ENCODE results near the gene TRAPPC14. TPM values are rescaled to one million over a fixed set of nuclear protein-coding genes. Genes with fewer than 3 reads are reported as not detected.

Gene TRAPPC14
- total and polyA plus RNA-seq, 2 of the 13 experiments (the other 11 are each of a cell fraction or from before 2014, with no cell fraction given) = 4.7 to 9.6 TPM

DNA sequence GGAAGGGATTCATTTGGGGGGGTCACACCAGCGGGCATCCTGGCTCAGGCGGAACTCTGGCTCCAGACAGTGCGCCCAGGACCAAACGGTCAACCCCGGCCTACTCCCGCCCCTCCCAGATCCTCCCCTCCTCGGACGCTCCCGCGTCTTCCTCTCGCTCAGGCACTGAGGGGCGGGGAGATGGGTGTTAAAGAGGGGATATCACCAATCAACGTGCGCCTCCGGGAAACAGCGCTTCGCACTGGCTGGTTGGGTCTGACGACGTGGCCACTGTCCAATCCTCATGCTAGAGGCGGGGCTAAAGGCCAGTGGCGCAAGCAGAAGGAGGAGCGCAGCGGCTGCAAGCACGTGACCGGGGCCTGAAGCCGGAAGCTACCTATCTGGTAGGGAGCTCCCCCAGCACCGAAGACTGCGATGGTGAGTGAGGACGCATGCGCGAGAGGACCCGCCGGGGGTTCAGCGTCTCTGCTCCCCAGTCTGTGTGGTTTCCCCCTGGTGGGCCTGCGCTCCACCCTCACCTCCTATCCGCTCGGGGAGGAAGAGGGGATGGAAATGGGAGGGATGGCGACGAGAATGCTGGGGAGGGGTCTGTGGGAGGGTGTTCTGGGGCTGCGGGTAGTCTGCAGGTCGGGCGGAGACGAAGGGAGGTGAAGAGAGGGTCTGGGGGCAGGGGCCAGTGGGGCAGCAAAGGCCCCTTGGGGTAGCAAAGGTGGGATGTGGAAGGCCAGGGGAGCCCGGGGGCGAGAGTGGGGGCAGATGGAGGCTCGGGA, 9.8 kb downstream of the TRAPPC14 start, which contains the start of gene LAMTOR4 (continued):
- TF ChIP-seq, protein P1, sequence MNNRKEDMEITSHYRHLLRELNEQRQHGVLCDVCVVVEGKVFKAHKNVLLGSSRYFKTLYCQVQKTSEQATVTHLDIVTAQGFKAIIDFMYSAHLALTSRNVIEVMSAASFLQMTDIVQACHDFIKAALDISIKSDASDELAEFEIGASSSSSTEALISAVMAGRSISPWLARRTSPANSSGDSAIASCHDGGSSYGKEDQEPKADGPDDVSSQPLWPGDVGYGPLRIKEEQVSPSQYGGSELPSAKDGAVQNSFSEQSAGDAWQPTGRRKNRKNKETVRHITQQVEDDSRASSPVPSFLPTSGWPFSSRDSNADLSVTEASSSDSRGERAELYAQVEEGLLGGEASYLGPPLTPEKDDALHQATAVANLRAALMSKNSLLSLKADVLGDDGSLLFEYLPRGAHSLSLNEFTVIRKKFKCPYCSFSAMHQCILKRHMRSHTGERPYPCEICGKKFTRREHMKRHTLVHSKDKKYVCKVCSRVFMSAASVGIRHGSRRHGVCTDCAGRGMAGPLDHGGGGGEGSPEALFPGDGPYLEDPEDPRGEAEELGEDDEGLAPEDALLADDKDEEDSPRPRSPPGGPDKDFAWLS (CRISPR knock-in tag; IDR thresholded peaks at IDR 0.05; ENCODE audit: borderline replicate concordance) = no peak
- TF ChIP-seq XBP1 (CRISPR knock-in tag; IDR thresholded peaks at IDR 0.05) = no peak
- TF ChIP-seq ZNF782 (CRISPR knock-in tag; IDR thresholded peaks at IDR 0.05; ENCODE audit: borderline replicate concordance) = 0 out of 2 replicates have a peak, but pooled peaks have one; percentile 2
- TF ChIP-seq ZNF160 (CRISPR knock-in tag; IDR thresholded peaks at IDR 0.05) = no peak
- peak; percentile 85 for TF ChIP-seq ZFX (CRISPR knock-in tag; IDR thresholded peaks at IDR 0.05; ENCODE audit: low read depth)
- TF ChIP-seq, protein P2, sequence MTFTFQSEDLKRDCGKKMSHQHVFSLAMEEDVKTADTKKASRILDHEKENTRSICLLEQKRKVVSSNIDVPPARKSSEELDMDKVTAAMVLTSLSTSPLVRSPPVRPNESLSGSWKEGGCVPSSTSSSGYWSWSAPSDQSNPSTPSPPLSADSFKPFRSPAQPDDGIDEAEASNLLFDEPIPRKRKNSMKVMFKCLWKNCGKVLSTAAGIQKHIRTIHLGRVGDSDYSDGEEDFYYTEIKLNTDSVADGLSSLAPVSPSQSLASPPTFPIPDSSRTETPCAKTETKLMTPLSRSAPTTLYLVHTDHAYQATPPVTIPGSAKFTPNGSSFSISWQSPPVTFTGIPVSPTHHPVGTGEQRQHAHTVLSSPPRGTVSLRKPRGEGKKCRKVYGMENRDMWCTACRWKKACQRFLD (CRISPR knock-in tag; IDR thresholded peaks at IDR 0.05; ENCODE audit: borderline replicate concordance) = peak; percentile 31; the same call in 1 of the 2 replicates
- no peak for TF ChIP-seq NFIB (CRISPR knock-in tag; IDR thresholded peaks at IDR 0.05; ENCODE audit: borderline replicate concordance)
- TF ChIP-seq ZSCAN31 (CRISPR knock-in tag; IDR thresholded peaks at IDR 0.05; ENCODE audit: low read depth) = no peak
- TF ChIP-seq ZNF703 (CRISPR knock-in tag; IDR thresholded peaks at IDR 0.05; ENCODE audit: borderline replicate concordance) = no peak
- peak; percentile 54; the same call in 1 of the 2 replicates for TF ChIP-seq ZNF556 (CRISPR knock-in tag; IDR thresholded peaks at IDR 0.05; ENCODE audit: borderline replicate concordance)
- TF ChIP-seq, protein P3, sequence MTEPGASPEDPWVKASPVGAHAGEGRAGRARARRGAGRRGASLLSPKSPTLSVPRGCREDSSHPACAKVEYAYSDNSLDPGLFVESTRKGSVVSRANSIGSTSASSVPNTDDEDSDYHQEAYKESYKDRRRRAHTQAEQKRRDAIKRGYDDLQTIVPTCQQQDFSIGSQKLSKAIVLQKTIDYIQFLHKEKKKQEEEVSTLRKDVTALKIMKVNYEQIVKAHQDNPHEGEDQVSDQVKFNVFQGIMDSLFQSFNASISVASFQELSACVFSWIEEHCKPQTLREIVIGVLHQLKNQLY (CRISPR knock-in tag; IDR thresholded peaks at IDR 0.05) = peak; percentile 63; the same call in 1 of the 2 replicates
- TF ChIP-seq SOX6 (IDR thresholded peaks at IDR 0.05) = no peak
- no peak for TF ChIP-seq SOX6 (CRISPR knock-in tag; IDR thresholded peaks at IDR 0.05)
- TF ChIP-seq, protein P4, sequence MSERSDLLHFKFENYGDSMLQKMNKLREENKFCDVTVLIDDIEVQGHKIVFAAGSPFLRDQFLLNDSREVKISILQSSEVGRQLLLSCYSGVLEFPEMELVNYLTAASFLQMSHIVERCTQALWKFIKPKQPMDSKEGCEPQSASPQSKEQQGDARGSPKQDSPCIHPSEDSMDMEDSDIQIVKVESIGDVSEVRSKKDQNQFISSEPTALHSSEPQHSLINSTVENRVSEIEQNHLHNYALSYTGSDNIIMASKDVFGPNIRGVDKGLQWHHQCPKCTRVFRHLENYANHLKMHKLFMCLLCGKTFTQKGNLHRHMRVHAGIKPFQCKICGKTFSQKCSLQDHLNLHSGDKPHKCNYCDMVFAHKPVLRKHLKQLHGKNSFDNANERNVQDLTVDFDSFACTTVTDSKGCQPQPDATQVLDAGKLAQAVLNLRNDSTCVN (CRISPR knock-in tag; IDR thresholded peaks at IDR 0.05; ENCODE audit: borderline replicate concordance) = 0 out of 2 replicates have a peak, but pooled peaks have one; percentile 15
- no peak for TF ChIP-seq ZNF451 (CRISPR knock-in tag; IDR thresholded peaks at IDR 0.05)
- TF ChIP-seq REPIN1 (CRISPR knock-in tag; IDR thresholded peaks at IDR 0.05; ENCODE audit: borderline replicate concordance, low read depth) = peak; percentile 69
- TF ChIP-seq, protein P5, sequence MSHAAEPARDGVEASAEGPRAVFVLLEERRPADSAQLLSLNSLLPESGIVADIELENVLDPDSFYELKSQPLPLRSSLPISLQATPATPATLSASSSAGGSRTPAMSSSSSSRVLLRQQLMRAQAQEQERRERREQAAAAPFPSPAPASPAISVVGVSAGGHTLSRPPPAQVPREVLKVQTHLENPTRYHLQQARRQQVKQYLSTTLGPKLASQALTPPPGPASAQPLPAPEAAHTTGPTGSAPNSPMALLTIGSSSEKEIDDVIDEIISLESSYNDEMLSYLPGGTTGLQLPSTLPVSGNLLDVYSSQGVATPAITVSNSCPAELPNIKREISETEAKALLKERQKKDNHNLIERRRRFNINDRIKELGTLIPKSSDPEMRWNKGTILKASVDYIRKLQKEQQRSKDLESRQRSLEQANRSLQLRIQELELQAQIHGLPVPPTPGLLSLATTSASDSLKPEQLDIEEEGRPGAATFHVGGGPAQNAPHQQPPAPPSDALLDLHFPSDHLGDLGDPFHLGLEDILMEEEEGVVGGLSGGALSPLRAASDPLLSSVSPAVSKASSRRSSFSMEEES (CRISPR knock-in tag; IDR thresholded peaks at IDR 0.05) = peak; percentile 93
- no peak for TF ChIP-seq PLRG1 (conservative IDR thresholded peaks at IDR 0.05)
- no peak for TF ChIP-seq ZNF724P (CRISPR knock-in tag; IDR thresholded peaks at IDR 0.05; ENCODE audit: borderline replicate concordance)
- no peak for TF ChIP-seq EHMT2 (IDR thresholded peaks at IDR 0.05; ENCODE audit: borderline replicate concordance, low read depth, low read length)
- TF ChIP-seq, protein P6, sequence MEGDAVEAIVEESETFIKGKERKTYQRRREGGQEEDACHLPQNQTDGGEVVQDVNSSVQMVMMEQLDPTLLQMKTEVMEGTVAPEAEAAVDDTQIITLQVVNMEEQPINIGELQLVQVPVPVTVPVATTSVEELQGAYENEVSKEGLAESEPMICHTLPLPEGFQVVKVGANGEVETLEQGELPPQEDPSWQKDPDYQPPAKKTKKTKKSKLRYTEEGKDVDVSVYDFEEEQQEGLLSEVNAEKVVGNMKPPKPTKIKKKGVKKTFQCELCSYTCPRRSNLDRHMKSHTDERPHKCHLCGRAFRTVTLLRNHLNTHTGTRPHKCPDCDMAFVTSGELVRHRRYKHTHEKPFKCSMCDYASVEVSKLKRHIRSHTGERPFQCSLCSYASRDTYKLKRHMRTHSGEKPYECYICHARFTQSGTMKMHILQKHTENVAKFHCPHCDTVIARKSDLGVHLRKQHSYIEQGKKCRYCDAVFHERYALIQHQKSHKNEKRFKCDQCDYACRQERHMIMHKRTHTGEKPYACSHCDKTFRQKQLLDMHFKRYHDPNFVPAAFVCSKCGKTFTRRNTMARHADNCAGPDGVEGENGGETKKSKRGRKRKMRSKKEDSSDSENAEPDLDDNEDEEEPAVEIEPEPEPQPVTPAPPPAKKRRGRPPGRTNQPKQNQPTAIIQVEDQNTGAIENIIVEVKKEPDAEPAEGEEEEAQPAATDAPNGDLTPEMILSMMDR (CRISPR knock-in tag; IDR thresholded peaks at IDR 0.05) = no peak

Measured in HepG2 (cell line).